NCI-H69 (cell line): ENCODE results near the gene GCFC2.
"Not testable (repeated sequence)": the region's sequence is repeated elsewhere in the genome, so short reads cannot be mapped to it uniquely, and the experiment has no call there.

Source experiments
- DNase-seq: peaks from one replicate; lab custom pipeline; 2025; lab: John Stamatoyannopoulos, UW

GCFC2 gene

DNA sequence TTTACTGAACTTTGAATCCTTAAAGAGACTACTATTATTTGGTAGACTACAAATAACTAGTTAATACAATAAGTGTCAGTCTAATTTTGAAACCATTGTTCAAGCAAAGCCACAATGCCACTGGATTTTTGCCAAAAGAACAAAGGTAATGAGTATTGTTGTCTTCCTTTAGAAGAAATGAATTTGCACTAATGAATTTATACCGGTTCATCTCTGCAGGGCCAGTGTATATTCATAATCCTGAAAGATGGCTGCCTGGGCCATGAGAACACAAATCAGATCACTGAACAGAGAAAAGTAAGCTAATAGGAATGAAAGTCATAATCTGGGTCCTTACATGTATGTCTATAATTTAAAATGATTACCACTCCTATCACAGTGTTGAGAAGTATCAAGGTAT, 31.2 kb downstream of the GCFC2 start:
- DNase-seq: no peak

DNA sequence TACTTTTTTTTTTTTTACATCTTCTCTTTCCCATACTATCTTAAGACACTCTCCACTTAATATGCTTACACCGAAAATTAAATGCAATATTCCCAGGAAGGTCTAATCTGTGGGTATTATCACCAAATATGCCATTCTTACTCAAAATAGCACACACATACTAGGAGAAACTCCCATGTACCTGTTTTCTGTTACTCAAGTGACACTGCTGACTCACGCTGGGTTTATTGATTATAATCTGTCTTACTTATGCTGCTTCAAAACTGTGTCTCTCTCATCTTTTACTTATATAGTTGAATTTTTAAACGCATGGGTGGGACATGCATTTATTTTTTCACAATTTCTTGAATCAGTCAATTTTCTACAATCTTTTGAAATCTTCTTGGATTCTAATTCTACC, 34.3 kb downstream of the GCFC2 start:
- DNase-seq: no peak

DNA sequence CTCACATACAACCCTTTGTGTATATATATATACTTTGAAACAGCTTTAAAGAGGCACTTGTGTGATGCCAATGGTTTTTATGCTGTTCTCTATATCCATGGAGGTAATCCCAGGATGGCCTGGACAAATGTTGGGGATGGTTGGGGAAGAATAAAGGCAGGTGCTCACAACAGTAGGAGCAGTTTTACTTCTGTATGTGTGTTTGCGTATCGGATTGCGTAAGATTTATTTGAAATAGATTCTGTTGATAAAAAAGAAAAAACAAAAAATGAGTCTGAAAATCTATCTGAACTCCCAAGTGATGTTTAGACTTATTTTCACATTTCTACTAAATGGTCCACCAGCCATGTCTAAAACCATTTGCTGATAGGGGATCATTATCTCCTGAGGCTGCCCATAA, 34.8 kb downstream of the GCFC2 start:
- no peak for DNase-seq

DNA sequence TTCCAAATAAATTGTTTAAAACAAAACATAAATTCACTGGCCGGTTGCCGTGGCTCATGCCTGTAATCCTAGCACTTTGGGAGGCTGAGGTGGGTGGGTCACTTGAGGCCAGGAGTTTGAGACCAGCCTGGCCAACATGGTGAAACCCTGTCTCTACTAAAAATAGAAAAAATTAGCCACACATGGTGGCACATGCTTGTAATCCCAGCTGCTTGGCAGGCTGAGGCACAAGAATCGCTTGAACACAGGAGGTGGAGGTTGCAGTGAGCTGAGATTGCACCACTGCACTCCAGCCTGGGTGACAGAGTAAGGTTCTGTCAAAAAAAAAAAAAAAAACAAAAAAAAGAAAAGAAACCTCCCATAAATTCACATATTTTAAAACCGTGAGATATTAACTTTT, 35.3 kb downstream of the GCFC2 start:
- not testable (repeated sequence) for DNase-seq

DNA sequence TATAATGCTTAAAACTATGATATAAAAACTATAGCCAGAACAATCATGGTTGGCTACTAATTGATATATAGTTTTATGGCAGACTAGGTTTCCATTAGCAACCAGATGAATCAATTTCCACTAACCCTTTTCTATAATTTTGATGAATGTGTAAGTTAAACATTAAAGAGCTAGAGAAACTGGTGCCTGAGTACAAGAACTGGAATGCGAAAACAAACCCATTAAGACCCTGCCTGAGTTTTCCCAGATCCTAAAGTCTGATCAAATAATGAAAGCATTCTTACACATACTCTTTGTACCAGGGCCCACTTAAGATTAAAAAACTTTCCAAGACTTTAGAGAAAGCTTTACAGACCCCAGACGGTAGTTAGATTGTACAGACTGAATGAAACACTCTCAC, 42.8 kb downstream of the GCFC2 start:
- DNase-seq: no peak

DNA sequence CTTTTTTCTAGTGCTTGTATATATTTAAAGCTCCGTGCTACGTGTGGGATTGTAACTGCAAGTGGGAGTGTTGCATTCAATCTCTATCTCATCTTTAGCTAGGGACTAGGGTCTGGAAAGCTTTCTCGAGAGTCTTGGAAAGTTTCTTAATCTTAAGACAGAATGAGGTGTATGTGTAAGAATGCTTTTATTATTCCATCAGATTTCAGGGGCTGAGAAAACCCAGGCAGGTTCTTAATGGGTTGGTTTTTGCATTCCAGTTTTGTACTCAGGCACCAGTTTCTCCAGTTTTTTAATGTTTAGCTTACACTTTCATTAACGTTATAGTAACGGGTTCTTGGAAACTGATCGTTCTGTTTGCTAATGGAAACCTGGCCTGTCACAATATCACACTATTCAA, 43.8 kb downstream of the GCFC2 start:
- no peak for DNase-seq

DNA sequence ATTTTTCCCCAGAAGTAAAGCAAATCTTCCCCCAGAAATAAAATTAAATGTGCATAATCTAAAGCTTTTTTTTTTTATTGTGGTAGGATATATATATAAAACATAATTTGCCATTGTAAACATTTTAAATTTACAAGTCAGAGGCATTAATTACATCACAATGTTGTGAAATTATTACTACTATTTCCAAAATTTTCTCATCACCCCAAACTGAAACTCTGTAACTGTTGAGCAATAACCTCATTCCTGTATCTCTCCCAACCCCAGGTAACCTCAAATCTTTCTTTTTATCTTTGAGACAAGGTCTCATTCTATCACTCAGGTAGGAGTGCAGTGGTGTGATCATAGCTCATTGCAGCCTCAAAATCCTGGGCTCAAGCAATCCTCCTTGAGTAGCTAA, 52.9 kb downstream of the GCFC2 start:
- no peak for DNase-seq

DNA sequence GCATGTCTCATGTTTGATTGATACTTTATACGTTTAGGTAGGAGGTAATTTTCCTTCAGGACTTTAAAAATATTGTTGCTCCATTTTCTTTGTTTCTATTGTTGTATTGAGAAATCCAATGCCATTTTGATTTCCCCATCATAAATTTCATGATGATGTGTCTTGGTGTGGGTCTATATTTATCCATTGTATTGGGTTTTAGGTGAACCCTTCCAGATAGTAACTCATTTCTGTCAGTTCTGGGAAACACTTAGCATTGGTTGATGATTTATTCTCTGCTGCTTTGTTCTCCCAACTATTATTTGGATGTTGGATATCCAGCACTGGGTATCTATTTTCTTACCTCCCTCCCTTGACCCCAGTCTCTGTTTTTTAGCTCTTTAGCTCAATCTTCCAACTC, 54.2 kb downstream of the GCFC2 start:
- no peak for DNase-seq

DNA sequence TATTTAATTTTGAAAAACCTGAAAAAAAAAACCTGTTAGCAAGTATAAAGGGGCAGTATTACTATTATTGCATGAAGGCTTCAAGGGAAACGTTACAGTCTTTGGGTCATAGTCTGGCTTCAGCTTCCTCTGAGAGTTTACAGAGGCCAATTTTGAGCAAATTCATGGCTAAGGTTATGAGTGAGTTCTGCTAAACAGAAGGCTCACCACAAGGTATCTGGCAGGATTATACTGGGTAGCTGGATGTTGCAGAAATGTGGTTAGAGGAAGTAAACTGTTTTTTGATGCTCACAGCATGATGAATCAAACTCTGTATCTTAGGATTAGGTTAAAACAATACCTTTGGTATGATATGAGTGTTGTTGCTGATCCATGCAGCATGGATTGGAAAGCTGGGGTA, 54.9 kb downstream of the GCFC2 start:
- no peak for DNase-seq

DNA sequence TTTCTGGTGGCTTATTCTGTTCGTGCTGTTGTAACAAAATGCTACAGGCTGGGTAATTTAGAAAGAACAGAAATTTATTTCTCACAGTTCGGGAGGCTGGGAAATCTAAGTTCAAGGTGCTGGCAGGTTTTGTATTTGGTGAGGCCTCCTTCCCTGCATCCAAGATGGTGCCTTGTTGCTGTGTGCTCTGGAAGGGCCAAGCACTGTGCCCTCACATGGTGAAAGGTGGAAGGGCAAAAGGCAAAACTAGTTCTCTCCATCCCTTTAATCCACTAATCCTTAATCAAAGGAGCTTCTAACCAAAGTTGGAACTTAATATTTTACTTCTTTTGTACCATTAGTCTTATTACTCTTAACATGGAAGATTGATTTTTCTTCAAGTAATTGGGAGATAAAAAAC, 56.7 kb downstream of the GCFC2 start:
- DNase-seq: no peak

DNA sequence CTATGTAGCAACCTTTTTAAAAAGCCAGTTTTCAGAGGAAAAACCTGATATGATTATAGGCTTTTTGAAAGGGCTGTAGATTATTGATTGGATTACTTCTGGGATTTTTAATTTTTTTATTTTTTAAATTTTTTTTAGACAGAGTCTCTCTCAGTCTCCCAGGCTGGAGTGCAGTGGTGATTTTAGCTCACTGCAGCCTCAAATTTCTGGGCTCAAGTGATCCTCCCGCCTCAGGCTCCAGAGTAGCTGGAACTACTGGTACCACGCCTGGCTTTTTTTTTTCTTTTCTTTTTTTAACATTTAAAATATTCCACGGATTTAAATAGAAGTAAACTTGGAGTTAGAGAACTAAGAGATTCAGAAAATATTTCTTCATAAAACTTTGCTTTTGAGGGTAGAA, 62.9 kb downstream of the GCFC2 start:
- DNase-seq: no peak

DNA sequence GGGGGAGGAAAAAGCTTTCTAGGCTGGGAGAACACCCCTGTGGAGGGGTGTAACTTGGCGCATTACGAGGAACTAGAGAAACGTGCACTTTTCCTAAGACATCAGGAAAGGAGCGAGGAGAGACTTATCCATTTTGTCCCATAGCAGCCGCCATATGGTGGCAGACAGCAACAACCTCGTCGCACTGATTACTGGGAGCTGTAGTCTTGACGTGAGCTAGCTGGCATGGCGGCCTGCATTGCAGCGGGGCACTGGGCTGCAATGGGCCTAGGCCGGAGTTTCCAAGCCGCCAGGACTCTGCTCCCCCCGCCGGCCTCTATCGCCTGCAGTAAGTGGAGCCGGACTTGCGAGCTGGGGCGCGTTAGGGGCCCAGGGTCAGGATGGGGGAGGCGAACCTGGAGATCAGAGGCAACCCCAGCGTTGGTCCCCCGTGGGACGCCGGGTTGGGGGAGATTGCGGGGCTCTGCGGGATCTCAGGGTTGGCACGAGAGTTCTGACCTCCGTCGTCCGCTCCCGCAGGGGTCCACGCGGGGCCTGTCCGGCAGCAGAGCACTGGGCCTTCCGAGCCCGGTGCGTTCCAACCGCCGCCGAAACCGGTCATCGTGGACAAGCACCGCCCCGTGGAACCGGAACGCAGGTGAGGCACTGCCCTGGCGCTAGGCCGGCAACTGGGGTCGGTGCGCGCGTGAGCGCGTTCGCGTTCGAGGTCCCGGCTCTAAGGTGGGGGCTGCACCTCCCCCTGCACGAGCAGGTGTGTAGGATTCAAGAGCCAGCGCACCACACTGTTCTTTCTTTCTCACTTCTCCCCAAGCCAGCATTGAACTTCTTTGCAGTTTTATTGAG, 63.9 kb downstream of the GCFC2 start, which contains the start of gene MRPL19:
Gene MRPL19, plus strand, starts transcription at position 201 of the 843 bp plus-strand sequence. Its CDS starts 25 bp downstream, at position 226.
- peak; percentile 88 for DNase-seq

DNA sequence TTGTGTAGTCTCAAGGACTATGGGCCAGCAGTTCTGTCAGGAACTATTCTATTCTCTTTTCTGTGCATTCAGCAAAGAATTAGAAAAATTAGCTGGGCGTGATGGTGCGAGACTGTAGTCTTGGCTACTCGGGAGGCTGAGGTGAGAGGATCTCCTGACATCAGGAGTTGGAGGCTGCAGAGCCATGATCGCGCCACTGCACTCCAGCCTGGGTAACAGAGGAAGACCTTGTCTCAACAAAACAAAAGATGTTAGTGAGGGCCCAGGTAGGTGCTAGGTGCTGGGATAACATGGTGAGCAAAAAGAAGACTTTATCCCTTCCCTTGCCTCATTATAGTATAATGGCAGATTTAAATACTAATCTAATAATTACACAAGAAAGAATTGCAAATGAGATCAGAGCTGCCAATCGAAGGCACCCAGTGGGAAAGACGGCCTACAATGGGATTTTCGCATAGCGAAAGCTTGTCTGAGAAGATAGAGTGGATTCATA, 64.6 kb downstream of the GCFC2 start:
- no peak for DNase-seq

DNA sequence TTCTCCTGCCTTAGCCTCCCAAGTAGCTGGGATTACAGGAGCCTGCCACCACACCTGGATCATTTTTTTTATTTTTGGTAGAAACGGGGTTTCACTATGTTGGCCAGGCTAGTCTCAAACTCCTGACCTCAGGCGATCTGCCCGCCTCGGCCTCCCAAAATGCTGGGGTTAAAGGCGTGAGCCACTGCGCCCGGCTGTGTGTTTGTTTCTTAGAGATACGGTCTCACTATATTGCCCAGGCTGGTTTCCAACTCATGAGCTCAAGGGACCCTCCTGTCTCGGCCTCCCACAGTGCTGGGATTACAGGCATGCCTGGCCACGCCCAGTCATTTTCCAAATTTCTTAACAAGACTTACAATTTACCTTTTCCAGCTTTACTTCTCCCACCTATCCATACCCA, 65.1 kb downstream of the GCFC2 start:
- DNase-seq: no peak

DNA sequence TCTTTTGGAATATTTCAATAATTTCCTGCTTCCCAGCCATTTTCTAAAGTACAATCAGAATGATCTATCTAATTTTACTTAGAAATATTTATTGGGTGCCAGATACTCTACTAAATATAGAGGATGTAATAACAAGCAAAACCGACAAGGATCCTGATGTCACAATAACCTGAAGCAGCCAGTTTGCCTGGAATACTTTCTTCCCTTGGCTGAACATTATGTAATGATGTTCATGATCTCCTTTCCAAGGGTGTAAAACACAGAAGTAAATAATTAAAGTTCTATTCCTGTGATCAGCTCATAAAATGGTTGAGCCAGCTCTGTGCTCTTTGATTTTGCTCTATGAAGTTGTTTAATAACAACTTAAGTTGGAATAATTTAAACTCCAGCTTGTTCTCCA, 66.7 kb downstream of the GCFC2 start:
- no peak for DNase-seq

DNA sequence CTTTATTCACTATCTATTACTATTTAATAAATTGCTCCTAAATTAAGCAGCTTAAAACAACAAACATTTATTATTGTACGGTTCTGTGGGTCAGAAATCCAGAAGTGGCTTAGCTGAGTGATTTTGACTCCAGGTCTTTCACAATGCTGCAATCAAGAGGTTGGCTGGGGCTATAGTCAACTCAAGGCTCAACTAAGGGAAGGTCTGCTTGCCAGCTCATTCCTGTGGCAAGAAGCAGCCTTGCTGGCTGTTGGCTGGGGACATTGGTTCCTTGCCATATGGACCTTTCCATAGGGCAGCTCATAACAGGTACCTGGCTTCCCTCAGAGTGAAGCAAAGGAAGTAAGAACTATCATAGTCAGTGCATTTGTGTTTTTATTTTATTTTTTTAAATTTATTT, 69.1 kb downstream of the GCFC2 start:
- no peak for DNase-seq

DNA sequence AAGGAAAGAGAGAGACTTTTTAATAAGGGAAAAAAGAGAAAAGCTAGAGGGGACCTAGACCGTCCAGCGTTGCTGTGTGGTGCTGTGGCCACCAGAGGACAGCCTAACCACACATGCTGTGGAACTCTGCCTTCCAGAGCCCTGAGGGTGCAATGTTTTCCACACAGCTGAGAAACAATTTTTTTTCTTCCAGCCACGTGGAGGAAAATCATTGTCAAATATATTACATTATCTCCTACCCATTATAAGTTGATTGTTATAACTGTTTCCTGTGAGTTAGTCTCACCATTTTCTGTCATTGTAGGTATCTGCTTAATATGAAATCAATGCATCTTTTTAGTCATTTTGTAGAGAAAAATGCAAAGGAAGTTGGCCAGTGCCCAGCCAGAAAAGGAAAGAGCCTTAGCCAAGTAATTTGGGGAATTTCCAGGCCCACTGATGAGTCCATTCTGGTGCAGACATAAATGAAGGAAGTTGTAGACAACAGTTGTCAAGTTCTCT, 70.0 kb downstream of the GCFC2 start:
- DNase-seq: peak; percentile 57

DNA sequence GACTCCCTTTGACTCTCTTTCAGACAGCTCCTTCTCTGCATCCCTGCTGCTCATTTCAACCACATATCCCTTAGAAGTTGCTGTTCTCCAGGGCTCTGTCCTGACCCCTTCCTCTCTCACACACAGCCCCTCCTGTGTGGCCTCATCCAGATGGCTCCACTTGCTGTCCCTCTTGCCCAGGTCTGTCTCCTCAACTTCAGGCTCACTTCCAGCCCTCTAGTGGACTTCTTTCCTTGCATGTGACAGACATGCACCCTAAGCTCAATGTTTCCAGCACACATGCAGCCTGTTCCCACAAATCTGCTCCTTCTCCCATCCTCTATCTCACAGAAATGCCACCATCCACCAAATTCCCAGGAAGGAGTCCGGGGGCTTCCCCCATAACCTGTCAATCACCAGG, 73.1 kb downstream of the GCFC2 start:
- no peak for DNase-seq

DNA sequence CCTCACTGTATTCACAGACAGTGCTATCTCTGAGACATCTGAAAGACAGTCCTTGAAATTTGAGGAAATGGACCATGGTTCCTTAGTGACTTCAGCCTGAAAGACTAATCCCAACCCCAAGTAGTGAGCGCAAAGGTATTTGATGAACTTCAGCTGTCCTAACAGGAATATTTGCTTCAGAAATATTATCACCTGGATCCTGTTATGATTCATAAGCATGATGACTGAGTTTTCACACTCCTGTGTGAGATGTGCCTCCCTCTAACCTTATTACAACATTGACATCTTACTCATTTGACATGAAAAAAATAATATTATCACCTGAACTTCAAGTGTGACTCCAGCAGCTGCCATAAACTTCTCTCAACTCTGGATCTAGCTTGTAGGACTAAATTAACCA, 75.8 kb downstream of the GCFC2 start:
- DNase-seq: no peak

DNA sequence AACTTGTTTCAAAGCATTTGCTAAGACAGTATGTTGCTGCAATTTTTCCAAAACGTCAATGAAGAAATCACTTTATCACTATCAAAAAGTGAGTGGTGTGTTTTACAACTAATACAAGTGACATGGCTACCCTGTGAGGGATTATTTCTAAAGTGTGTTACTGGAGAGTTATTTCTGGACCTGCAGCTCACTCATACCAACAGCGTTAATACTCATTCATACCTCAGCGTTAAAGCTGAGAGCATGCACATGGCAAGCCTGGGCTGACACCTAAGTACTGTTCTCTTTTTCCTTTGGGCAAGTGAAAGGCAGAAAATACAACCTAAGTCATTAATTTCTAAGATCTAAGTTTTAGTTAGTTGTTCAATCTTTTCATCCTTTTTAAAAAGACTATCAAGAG, 77.1 kb downstream of the GCFC2 start:
- no peak for DNase-seq

DNA sequence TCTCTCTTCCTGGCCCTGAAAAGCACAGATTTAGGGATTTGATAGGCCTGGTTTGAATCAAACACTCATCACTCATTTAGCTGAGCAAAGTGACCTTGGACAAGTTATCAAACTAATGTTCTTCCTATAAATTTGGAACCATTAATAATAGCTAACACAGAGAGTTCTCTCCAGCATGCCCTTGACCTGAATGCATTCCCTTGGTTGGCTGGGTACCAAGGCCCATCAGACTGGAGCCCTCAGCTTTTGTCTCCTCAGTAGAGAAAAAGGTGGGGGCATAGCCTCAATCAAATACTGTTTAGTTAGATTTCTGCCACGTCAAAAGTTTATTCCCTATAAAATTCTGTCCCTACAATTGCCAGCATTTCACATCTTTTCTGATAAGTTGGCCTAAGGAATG, 77.9 kb downstream of the GCFC2 start:
- DNase-seq: no peak

DNA sequence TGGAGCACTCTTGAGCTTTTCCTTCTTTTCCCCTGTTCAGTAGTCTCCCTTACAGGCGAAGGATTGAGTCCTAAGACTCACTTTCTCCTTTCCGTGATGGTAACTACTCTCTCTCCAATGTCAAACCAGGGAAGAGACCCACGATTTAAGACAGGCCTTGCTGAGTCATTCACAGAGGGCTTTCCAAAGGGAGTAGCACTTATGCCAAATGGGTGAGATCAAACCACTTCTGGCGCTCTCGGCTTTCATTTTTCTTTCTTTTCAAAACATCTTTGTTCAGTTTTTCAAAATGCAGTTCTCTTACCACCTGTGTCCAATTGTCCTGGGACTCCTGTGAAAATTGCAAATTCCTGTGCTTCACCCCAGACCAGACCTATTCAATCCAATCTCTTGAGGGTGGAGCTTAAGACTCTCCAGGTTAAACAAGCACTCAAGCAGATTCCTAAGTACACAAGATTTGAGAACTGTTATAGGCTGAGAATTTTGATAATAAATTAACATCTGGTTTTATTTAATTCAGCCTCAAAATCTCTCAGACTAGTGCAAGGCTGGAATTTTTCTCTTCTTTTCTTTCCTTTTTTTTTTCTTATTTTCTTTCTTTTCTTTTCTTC, 78.5 kb downstream of the GCFC2 start:
- no peak for DNase-seq

DNA sequence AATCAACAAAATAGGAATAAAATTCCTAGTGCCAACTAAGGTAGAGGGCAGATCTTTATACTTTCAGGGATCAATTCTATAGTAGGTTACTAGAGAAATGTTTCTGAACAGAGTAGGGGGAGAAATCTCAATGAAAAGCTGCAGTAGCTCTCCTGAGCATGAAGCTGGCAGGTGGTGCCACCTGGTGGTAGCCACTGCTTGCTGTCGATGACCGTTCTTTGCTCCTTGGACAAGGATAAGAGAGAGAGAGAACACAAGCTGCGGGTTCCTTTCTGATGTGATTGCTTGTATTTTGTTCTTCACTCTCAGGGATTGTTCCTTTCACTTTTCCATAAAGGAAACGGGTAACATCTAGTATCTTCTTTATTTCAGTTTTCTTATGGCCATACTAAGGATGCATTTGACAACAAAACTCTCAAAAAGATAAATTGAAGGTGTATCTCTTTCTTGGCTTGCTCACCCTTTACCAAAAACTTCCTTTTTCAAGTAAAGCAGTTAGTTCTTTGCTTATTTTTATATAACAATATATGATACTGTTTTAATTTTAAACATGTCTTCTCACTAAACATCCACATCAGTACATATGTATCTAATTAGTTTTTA, 82.7 kb downstream of the GCFC2 start:
- DNase-seq: peak; percentile 77
